SK-N-SH treated with all-trans-retinoic acid at 6 μM for 48 hours (cell line): ENCODE measurements around the gene ACOXL.

Source experiments
- ATAC-seq: fragments of 200-7000 bp; cut with Tn5 transposase; 3 replicates; pipeline ENCODE4 v1.9.1; 2020; ENCODE audit warnings: mild to moderate bottlenecking, moderate library complexity
- ARNTL ChIP-seq: fragments of 450-650 bp; formaldehyde crosslinking; IDR thresholded peaks from 2 replicates; pipeline ENCODE4 v1.5.0; 2020; ENCODE audit warnings: low read depth, mild to moderate bottlenecking, moderate library complexity, borderline replicate concordance
- BACH2 ChIP-seq: fragments of 250-450 bp; sonication (Bioruptor Pico); IDR thresholded peaks from 2 replicates; pipeline ENCODE4 v1.9.0; 2021; ENCODE audit warnings: mild to moderate bottlenecking, borderline replicate concordance
- CREB5 ChIP-seq: fragments of 250-450 bp; sonication (Bioruptor Pico); IDR thresholded peaks from 2 replicates; pipeline ENCODE4 v1.5.1; 2020; ENCODE audit warnings: low read depth, mild to moderate bottlenecking, moderate library complexity
- CSDC2 ChIP-seq: fragments of 250-450 bp; sonication (Bioruptor Pico); IDR thresholded peaks from 2 replicates; pipeline ENCODE4 v1.5.0; 2020; ENCODE audit warnings: mild to moderate bottlenecking, moderate library complexity
- CSRNP3 ChIP-seq: fragments of 250-450 bp; sonication (Bioruptor Pico); IDR thresholded peaks from 2 replicates; pipeline ENCODE4 v1.5.1; 2021; ENCODE audit warnings: mild to moderate bottlenecking, moderate library complexity
- GLIS3 ChIP-seq: fragments of 250-450 bp; sonication (Bioruptor Pico); IDR thresholded peaks from 2 replicates; pipeline ENCODE4 v1.5.0; 2020; ENCODE audit warnings: mild to moderate bottlenecking, moderate library complexity
- ISL1 ChIP-seq: fragments of 250-450 bp; sonication (Bioruptor Pico); IDR thresholded peaks from 2 replicates; pipeline ENCODE4 v2.1.2; 2022; ENCODE audit warnings: mild to moderate bottlenecking, moderate library complexity
- OSR1 ChIP-seq: fragments of 250-450 bp; sonication (Bioruptor Pico); IDR thresholded peaks from 2 replicates; pipeline ENCODE4 v1.8.0; 2022; ENCODE audit warnings: moderate library complexity, mild to moderate bottlenecking, inconsistent platforms
- POU6F1 ChIP-seq: fragments of 250-450 bp; sonication (Bioruptor Pico); IDR thresholded peaks from 2 replicates; pipeline ENCODE4 v1.8.0; 2021; ENCODE audit warnings: low read depth, mild to moderate bottlenecking, moderate library complexity, borderline replicate concordance
- TOX ChIP-seq: fragments of 250-450 bp; sonication (Bioruptor Pico); IDR thresholded peaks from 2 replicates; pipeline ENCODE4 v1.8.0; 2021; ENCODE audit warnings: mild to moderate bottlenecking, moderate library complexity, borderline replicate concordance
- ZC3H10 ChIP-seq: fragments of 250-450 bp; sonication (Bioruptor Pico); IDR thresholded peaks from 2 replicates; pipeline ENCODE4 v1.5.1; 2021; ENCODE audit warnings: mild to moderate bottlenecking, moderate library complexity
- ZFP3 ChIP-seq: fragments of 250-450 bp; sonication (Bioruptor Pico); IDR thresholded peaks from 2 replicates; pipeline ENCODE4 v1.5.0; 2020; ENCODE audit warnings: mild to moderate bottlenecking, moderate library complexity
- ZFP30 ChIP-seq: fragments of 450-650 bp; formaldehyde crosslinking; IDR thresholded peaks from 2 replicates; pipeline ENCODE4 v1.5.0; 2022; ENCODE audit warnings: mild to moderate bottlenecking, moderate library complexity
- TF ChIP-seq, protein P1 (sequence below): fragments of 250-450 bp; sonication (Bioruptor Pico); IDR thresholded peaks from 2 replicates; pipeline ENCODE4 v1.5.0; 2020; ENCODE audit warnings: mild to moderate bottlenecking, moderate library complexity

ACOXL gene

GRCh38 chr2:110716959-110717645 lies 15.3 kb upstream of the ACOXL start:
- ATAC-seq, result no peak
- no peak for TF ChIP-seq POU6F1 (CRISPR knock-in tag)
- TF ChIP-seq, all 23 proteins: peak for 0

- ATAC-seq, result no peak
- TF ChIP-seq ISL1 (CRISPR knock-in tag), result no peak
- TF ChIP-seq, protein P1, sequence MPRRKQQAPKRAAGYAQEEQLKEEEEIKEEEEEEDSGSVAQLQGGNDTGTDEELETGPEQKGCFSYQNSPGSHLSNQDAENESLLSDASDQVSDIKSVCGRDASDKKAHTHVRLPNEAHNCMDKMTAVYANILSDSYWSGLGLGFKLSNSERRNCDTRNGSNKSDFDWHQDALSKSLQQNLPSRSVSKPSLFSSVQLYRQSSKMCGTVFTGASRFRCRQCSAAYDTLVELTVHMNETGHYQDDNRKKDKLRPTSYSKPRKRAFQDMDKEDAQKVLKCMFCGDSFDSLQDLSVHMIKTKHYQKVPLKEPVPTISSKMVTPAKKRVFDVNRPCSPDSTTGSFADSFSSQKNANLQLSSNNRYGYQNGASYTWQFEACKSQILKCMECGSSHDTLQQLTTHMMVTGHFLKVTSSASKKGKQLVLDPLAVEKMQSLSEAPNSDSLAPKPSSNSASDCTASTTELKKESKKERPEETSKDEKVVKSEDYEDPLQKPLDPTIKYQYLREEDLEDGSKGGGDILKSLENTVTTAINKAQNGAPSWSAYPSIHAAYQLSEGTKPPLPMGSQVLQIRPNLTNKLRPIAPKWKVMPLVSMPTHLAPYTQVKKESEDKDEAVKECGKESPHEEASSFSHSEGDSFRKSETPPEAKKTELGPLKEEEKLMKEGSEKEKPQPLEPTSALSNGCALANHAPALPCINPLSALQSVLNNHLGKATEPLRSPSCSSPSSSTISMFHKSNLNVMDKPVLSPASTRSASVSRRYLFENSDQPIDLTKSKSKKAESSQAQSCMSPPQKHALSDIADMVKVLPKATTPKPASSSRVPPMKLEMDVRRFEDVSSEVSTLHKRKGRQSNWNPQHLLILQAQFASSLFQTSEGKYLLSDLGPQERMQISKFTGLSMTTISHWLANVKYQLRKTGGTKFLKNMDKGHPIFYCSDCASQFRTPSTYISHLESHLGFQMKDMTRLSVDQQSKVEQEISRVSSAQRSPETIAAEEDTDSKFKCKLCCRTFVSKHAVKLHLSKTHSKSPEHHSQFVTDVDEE (CRISPR knock-in tag), result no peak
- TF ChIP-seq CREB5 (CRISPR knock-in tag), result no peak
- TF ChIP-seq ZC3H10 (CRISPR knock-in tag), result no peak
Measured at GRCh38 chr2:110717734-110718133, 14.6 kb upstream of the ACOXL start.

- TF ChIP-seq ZFP30 (CRISPR knock-in tag) (no peak), GLIS3 (CRISPR knock-in tag) (no peak), TOX (CRISPR knock-in tag) (no peak), CREB5 (CRISPR knock-in tag) (no peak), OSR1 (CRISPR knock-in tag) (no peak), ISL1 (CRISPR knock-in tag) (no peak), ARNTL (CRISPR knock-in tag) (no peak), BACH2 (CRISPR knock-in tag) (no peak), ZFP3 (no peak)
- ATAC-seq, result no peak
Measured at GRCh38 chr2:110718382-110718781, 14.0 kb upstream of the ACOXL start.

DNA sequence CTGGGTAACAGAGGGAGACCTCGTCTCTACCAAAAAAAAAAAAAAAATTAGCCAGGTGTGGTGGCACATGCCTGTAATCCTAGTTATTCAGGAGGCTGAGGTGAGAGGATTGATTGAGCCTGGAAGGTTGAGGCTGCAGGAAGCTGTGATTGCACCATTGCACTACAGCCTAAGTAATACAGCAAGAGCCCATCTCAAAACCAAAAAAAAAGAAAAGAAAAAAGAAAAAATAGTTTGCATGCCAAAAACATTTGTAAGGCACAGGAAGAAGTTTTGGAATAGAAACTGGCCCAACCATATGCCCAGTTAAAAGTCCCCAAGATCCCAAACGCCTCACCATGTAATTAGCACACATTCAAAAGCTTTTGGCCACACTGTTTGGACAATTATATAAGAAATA lies 13.4 kb upstream of the ACOXL start:
- TF ChIP-seq TOX (CRISPR knock-in tag) (no peak), CSDC2 (CRISPR knock-in tag) (no peak), CSRNP3 (CRISPR knock-in tag) (no peak), GLIS3 (CRISPR knock-in tag) (no peak), CREB5 (CRISPR knock-in tag) (no peak)
- TF ChIP-seq, protein P1 (CRISPR knock-in tag), result no peak
- ATAC-seq, result no peak
